Fibroblast of lung (primary cell): ENCODE measurements around the gene ACOT4. TPM values are rescaled to one million over a fixed set of nuclear protein-coding genes. Genes with fewer than 3 reads are reported as not detected.

ENCODE experiments used
- DNase-seq, 2 donors: peaks; one replicate each; pipeline versions ENCODE4 v3.0.0 to v3.0.0-alpha.2; 2010; ENCODE audit warnings: low read depth in 2 of 2
- H2AFZ ChIP-seq: 2 replicates; pipeline ENCODE4 v1.5.1; 2012; ENCODE audit warnings: low read length, control low read depth, inconsistent platforms
- H3K27ac ChIP-seq: 2 replicates; pipeline ENCODE4 v1.5.1; 2011; ENCODE audit warnings: low read length, control low read depth; ENCODE audit not compliant: insufficient read depth
- H3K27me3 ChIP-seq: 2 replicates; pipeline ENCODE4 v1.5.1; 2011; ENCODE audit warnings: mild to moderate bottlenecking, low read length; ENCODE audit not compliant: control insufficient read depth, insufficient read depth
- H3K36me3 ChIP-seq: 2 replicates; pipeline ENCODE4 v1.5.1; 2011; ENCODE audit warnings: low read length; ENCODE audit not compliant: control insufficient read depth, insufficient read depth
- H3K4me1 ChIP-seq: 2 replicates; pipeline ENCODE4 v1.5.1; 2011; ENCODE audit warnings: low read length; ENCODE audit not compliant: control insufficient read depth, insufficient read depth; ENCODE audit errors: extremely low read depth
- H3K4me2 ChIP-seq: 2 replicates; pipeline ENCODE4 v1.5.1; 2011; ENCODE audit warnings: low read length, control low read depth; ENCODE audit not compliant: insufficient read depth; ENCODE audit errors: extremely low read depth
- H3K4me3 ChIP-seq, 4 experiments: fragments of 200-600 bp in 1 of 4; sonication (generic) in 1 of 4; replicated peaks in 1 of 4; 2 replicates each; pipeline ENCODE4 v1.5.1; 2011 to 2016; ENCODE audit warnings: low read length in 4 of 4, low read depth in 3 of 4, mild to moderate bottlenecking in 3 of 4, control low read depth in 2 of 4, inconsistent platforms in 1 of 4, mixed read lengths in 1 of 4; ENCODE audit not compliant: insufficient read depth in 1 of 4; ENCODE audit errors: control extremely low read depth in 1 of 4
- H3K79me2 ChIP-seq: 2 replicates; pipeline ENCODE4 v1.5.1; 2012; ENCODE audit warnings: mild to moderate bottlenecking, low read length, inconsistent platforms; ENCODE audit not compliant: control insufficient read depth, insufficient read depth
- H3K9ac ChIP-seq: 2 replicates; pipeline ENCODE4 v1.5.1; 2011; ENCODE audit warnings: mild to moderate bottlenecking, low read length, control low read depth; ENCODE audit not compliant: insufficient read depth
- H3K9me3 ChIP-seq: 2 replicates; pipeline ENCODE4 v1.5.1; 2012; ENCODE audit warnings: low read depth, low read length; ENCODE audit not compliant: control insufficient read depth, insufficient read depth
- H4K20me1 ChIP-seq: 2 replicates; pipeline ENCODE4 v1.5.1; 2011; ENCODE audit warnings: low read length; ENCODE audit not compliant: control insufficient read depth, insufficient read depth; ENCODE audit errors: extremely low read depth
- CTCF ChIP-seq, 2 donors: IDR thresholded peaks in 1 of 2; conservative IDR thresholded peaks in 1 of 2; 1 replicate in 1 of 2; 2 replicates in 1 of 2; pipeline ENCODE4 v1.5.1; 2011 to 2012; ENCODE audit warnings: low read length in 2 of 2, control low read depth in 1 of 2, inconsistent platforms in 1 of 2, low read depth in 1 of 2, mild to moderate bottlenecking in 1 of 2
- EZH2 ChIP-seq: IDR thresholded peaks from 2 replicates; pipeline ENCODE4 v1.5.1; 2012; ENCODE audit warnings: low read length, control low read depth, mild to moderate bottlenecking; ENCODE audit errors: missing control alignments
- polyA plus RNA-seq, 2 donors: library from polyadenylated mRNA; depleted of rRNA in 1 of 2; stranded (reverse) in 1 of 2; unstranded in 1 of 2; fragments of >200 nt; gene quantifications; 2 replicates each; pipeline ENCODE4 v1.2.1, GENCODE V29; 2011 to 2012; ENCODE audit warnings: missing spikeins in 1 of 2
- total RNA-seq: library from RNA; depleted of rRNA; stranded (reverse); fragments of >200 nt; gene quantifications from 2 replicates; pipeline ENCODE4 v1.2.1, GENCODE V29; 2014

Gene ACOT4
- total and polyA plus RNA-seq, 2 donors (not counting 1 experiment from before 2014, with no cell fraction given) = 0.17 to 1.7 TPM

GRCh38 chr14:73610687-73611086 is 19.0 kb downstream of the ACOT4 start:
- H3K27me3 ChIP-seq = no peaks in the 10 kb centered on the region
- no peaks in the 10 kb centered on the region for H3K4me1 ChIP-seq
- no peak overlapping the region for H3K27ac ChIP-seq
- DNase-seq = peak; percentile 9 to 39
- H3K4me3 ChIP-seq = no peak overlapping the region
- no peaks in the 10 kb centered on the region for H3K9me3 ChIP-seq
- no peak overlapping the region for H3K4me2 ChIP-seq
- H2AFZ ChIP-seq = no peak overlapping the region
- no peak for TF ChIP-seq EZH2
- no peak for TF ChIP-seq CTCF (conservative IDR thresholded peaks at IDR 0.05 in 1 of 2, IDR thresholded peaks at IDR 0.05 in 1 of 2; ENCODE audit: low read depth in 1 of 2, low read length in 2 of 2)
- H4K20me1 ChIP-seq = no peaks in the 10 kb centered on the region
- H3K79me2 ChIP-seq = no peaks in the 10 kb centered on the region
- H3K36me3 ChIP-seq = no peaks in the 10 kb centered on the region
- H3K9ac ChIP-seq = no peak overlapping the region

GRCh38 chr14:73612339-73613045 is 20.8 kb downstream of the ACOT4 start, which contains the start of gene ACOT6:
Gene ACOT6, plus strand, starts transcription at chr14:73612517. Its CDS starts 55 bp downstream, at chr14:73612572.
- Histone ChIP-seq H3K27me3 (no peaks in the 10 kb centered on the region), H3K4me1 (no peaks in the 10 kb centered on the region), H3K79me2 (no peaks in the 10 kb centered on the region), H4K20me1 (no peaks in the 10 kb centered on the region), H3K27ac (no peak within 1 kb of the TSS), H2AFZ (peak within 1 kb of the TSS; percentile 65), H3K4me2 (peak within 1 kb of the TSS; percentile 66), H3K4me3 (peak within 1 kb of the TSS; percentile 36 to 66 (median 51)), H3K9ac (no peak within 1 kb of the TSS), H3K36me3 (no peaks in the 10 kb centered on the region), H3K9me3 (no peaks in the 10 kb centered on the region)
- DNase-seq = peak; percentile 71 to 77
- TF ChIP-seq CTCF (conservative IDR thresholded peaks at IDR 0.05 in 1 of 2, IDR thresholded peaks at IDR 0.05 in 1 of 2; ENCODE audit: low read depth in 1 of 2, low read length in 2 of 2) (no peak), EZH2 (no peak)

GRCh38 chr14:73613046-73613383 is 21.3 kb downstream of the ACOT4 start:
- H2AFZ ChIP-seq = peak overlapping the region; percentile 65
- no peak overlapping the region for H3K9ac ChIP-seq
- no peaks in the 10 kb centered on the region for H3K79me2 ChIP-seq
- H4K20me1 ChIP-seq = no peaks in the 10 kb centered on the region
- peak overlapping the region; percentile 36 to 66 (median 51) for H3K4me3 ChIP-seq
- no peak overlapping the region for H3K27ac ChIP-seq
- H3K9me3 ChIP-seq = no peaks in the 10 kb centered on the region
- no peak for TF ChIP-seq CTCF (conservative IDR thresholded peaks at IDR 0.05 in 1 of 2, IDR thresholded peaks at IDR 0.05 in 1 of 2; ENCODE audit: low read depth in 1 of 2, low read length in 2 of 2)
- no peak for TF ChIP-seq EZH2
- no peaks in the 10 kb centered on the region for H3K27me3 ChIP-seq
- H3K4me2 ChIP-seq = peak overlapping the region; percentile 21
- peak in 1 of 2 donors; percentile 21 for DNase-seq
- H3K36me3 ChIP-seq = no peaks in the 10 kb centered on the region
- H3K4me1 ChIP-seq = no peaks in the 10 kb centered on the region
